Midbrain (tissue), 1 donor: Measurements from ENCODE around the gene PLD2.
"Not testable (repeated sequence)": the region's sequence is repeated elsewhere in the genome, so short reads cannot be mapped to it uniquely, and the experiment has no call there.

Source experiments
- DNase-seq: peaks from one replicate; lab custom pipeline; 2025; lab: John Stamatoyannopoulos, UW

Gene PLD2

DNA sequence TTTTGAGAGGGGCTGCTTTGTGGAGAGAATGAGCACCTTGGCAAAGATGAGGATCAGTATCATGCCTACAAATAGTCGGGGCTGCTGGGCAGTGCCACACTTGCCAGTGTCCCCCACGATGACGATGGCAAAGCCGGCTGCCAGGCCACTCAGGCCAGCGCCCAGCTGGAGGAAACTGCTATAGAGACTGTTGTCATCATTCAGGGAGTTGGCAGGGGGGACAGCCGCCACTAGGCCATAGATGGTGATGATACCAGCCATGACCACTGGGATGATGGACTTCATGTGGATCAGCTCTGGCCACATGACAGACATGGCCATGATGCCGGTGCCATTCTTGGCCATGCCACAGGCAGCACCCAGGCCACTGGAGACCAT, 50.0 kb downstream of the PLD2 start:
- DNase-seq, result peak; percentile 56

DNA sequence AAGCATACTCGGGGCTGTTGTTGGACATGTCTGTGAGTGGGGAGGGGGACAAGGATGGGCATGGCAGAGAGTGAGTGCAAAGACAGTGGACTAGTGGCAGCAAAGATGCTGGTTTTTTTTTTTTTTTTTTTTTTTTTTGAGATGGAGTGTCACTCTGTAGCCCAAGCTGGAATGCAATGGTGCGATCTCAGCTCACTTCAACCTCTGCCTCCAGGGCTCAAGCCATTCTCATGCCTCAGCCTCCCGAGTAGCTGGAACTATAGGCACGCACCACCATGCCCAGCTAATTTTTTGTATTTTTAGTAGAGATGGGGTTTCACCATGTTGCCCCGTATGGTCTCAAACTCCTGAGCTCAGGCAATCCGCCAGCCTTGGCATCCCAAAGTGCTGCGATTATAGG, 50.4 kb downstream of the PLD2 start:
- not testable (repeated sequence) for DNase-seq

DNA sequence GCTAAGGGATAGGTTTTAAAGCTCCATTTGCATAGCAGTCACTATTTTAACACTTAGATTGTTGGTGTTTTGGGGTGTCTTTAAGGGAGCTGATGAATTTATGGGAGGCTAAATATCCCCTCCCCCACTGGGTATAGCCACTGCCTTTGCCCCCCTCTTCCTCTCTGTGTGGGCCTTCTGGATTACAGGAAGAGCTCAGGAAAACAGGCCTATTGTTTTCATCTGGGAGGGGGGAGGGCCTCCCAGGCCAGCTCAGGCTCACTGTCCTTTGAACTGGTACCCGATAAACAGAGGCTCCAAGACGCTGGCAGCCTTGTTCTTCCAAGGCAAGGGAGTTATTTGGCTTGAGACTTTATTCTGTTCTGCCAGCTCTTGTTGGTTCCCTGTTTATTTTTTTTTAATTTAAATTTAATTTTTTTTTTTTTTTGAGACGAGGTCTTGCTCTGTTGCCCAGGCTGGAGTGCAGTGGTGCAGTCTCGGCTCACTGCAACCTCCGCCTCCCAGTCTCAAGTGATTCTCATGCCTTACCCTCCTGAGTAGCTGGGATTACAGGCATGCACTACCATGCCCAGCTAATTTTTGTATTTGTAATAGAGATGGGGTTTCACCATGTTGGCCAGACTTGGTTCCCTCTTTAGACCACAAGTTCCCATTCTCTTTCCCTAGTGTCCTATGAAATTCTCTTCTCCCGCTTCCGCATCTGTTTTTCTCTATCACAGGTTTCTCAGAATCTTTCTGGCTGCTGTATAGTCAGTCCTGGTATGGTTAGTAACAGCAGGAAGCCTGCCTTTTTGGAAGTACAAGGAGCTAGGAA, 51.3 kb downstream of the PLD2 start:
- peak; percentile 91 for DNase-seq

DNA sequence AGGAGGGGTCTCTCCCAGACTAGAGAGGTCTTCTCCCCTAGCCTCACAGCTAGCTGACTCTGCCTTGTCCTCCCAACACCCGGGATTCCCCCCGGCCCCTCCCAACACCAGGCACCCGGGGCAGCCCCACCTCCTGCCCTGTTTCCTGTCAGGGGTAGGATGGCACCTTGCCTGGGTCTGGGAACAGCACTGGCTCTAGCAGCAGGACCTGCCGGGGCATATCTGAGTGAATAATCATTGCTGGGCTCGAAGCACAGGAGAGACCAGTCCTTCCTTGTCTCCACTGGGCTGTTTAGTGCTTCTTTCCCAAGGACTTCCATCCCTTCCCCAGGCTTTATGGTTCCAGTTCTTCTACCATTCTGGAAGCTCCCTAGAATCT, 51.9 kb downstream of the PLD2 start:
- no peak for DNase-seq

DNA sequence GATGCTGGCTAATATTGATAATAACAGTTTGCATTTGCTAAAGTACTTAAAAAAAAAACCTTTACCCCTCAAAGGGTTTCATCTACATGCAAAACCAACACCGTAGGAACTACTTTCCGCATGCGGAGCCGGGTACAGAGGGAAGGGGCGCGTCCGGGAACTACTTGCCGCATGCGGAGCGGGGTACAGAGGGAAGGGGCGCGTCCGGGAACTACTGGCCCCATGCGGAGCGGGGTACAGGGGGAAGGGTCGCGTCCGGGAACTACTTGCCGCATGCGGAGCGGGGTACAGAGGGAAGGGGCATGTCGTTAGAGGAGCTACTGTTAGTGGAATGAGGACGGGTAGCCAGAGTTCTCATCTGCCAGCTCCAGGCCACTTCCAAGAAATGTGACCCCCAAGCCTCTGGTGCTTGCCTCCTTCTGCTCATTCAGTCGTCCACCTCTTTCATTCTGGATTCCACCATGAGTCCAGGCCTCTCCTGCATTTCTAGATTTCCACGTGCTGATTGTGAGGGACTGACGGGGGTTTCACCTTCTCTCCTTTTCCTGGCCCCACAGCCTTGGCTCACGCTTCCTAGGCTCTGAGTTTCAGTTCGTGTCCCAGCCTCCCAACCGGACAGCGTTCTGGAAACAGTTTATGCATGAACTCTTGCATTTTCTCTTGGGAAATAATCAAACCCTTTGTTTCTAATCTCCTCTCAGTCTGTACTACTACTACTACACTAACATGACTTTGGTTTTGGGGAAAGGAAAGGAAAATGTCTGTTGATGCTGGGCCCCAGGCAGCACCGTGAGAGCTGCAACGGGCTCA, 53.1 kb downstream of the PLD2 start:
- DNase-seq, result peak; percentile 31

DNA sequence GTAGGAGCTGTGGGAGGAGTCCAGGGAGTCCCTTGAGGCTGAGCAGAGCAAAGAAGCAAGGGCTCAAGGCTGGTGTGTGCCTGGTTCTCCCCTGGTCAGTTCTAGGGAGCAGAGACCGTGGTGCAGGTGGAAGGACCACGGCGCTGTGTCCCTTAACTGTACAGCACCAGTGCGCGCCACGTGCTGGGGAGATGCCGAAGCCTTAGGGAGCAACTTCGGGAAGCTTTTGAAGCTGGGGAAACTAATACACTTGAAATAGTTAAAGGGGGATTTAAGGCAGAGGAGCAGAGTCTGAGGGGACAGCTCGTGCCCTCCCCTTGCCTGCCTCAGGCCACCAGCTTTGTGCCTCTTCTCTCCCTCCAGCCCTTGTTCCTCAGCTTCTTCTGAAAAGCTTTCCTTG, 53.7 kb downstream of the PLD2 start:
- DNase-seq, result no peak

DNA sequence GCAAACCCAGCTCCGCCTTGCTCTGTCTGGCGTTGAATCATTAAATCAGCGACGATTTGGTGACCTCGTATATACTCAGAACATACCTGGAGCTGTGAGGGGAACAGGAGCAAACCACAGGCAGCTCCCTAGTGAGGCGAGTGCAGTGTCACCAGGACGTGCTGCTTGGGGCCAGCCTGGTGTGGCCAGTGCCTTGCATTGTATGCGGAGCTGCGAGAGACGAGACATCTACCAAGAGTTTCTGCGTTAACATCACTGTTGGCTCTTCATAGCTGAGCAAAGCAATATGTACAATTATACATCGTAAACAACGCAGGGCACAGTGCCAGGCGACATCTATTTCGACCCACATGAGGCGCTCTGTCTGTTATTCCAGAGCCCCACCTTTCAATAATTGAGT, 54.1 kb downstream of the PLD2 start:
- DNase-seq, result no peak

DNA sequence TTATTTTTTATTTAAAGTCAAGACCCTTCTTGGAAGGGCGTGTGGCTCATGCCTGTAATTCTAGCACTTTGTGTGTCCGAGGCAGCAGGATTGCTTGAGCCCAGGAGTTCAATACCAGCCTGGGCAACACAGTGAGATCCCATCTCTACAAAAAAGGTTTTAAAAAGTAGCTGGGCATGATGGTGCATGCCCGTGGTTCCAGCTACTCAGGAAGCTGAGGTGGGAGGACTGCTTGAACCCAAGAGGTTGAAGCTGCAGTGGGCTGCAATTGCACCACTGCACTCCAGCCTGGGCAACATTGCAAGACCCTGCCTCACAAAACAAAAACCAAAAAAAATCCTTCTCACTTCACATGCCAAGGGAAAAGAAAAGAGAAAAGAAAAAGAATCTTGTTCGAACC, 55.8 kb downstream of the PLD2 start:
- DNase-seq, result no peak

DNA sequence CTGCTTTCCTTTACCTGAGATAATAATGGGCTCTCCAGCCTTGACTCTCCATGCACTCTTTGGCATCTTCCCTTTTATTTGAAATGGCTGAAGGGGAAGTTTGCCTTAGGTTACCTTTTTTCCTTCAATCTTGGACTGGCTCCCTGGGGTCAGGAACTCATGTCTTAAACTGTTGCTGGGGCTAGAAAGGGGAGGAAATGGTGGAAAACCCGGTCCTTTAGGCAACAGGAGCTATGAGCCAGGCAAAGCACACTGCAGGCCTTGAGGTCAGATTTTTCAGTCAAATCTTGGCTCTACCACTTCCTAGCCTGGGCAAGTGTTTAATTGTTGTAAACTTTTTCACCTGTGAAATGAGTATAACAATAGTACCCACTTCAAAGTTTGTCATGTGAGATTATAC, 56.4 kb downstream of the PLD2 start:
- no peak for DNase-seq

DNA sequence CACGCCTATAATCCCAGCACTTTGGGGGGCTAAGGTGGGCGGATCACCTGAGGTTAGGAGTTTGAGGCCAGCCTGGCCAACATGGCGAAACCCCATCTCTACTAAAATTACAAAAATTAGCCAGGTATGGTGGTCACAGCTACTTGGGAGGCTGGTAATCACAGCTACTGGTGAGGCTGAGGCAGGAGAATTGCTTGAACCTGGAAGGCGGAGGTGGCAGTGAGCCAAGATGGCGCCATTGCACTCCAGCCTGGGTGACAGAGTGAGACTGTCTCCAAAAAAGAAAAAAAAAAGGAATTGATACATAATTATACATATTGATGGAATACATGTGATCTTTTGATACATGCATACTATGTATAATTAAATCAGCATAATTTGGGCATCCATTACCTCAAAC, 60.6 kb downstream of the PLD2 start:
- DNase-seq, result not testable (repeated sequence)

DNA sequence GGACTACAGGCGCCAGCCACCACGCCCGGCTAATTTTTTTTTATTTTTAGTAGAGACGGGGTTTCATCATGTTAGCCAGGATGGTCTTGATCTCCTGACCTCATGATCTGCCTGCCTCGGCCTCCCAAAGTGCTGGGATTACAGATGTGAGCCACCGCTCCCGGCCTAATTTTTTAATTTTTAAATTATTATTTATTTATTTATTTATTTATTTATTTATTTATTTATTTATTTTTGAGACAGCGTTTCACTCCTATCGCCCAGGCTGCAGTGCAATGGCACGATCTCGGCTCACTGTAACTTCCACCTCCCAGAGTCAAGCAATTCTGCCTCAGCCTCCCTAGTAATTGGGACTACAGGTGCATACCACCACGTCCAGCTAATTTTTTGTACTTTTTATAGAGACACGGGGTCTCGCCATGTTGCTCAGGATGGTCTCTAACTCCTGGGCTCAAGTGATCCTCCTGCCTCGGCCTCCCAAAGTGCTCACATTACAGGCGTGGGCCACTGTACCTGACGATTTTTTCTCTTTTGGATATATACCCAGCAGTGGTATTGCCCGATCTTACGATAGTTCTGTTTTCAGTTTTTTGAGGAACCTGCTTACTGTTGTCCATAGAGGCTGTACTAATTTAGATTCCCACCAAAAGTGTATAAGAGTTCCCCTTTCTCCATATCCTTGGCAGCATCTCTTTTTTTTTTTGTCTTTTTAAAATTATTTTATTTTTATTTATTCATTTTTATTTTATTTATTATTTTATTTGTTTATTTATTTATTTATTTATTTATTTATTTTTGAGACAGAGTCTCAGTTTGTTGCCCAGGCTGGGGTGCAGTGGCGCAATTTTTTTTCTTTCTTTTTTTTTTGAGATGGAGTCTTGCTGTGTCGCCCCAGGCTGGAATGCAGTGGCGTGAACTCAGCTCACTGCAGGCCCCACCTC, 62.4 kb downstream of the PLD2 start:
- not testable (repeated sequence) for DNase-seq

DNA sequence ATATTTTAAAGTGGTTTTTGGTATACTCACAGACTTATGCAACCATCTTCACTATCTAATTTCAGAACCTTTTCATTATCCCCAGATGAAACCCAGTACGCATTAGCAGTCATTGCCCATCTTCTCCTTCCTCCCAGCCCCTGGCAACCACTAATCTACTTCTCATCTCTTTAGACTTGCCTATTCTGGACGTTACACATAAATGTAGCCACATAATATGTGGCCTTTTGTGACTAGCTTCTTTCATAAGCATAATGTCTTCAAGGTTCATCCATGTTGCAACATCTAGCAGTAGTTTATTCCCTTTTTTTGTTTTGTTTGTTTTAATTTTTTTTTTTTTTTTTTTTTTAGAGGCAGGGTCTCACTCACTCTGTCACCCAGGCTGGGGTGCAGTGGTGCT, 63.9 kb downstream of the PLD2 start:
- no peak for DNase-seq

DNA sequence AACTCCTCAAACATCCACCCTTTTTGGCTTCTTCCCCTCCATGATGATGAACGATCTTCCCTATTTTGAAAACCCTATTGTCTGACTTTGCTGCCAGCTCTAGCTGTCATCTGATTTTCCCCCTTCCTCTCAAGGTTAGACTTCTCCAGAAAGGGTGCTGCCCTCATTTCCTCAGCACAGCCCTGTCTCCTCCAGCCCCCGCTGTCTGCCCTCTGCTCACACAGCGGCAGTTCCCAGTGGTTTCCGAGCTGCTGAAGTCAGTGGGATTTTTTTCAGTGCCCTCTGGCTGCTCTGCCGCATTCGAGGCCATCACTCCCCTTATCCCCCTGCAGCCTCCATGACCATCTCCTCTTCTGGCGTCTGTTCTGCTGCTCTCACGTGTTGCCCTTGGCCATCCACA, 65.8 kb downstream of the PLD2 start:
- DNase-seq, result peak; percentile 52
